Common myeloid progenitor, CD34-positive (primary cell): ENCODE measurements around the gene PTGIS.

Experiments
- CTCF ChIA-PET: fragments of 350-600 bp; sonication (Branson Sonifier 250); formaldehyde crosslinking; loops from one replicate; lab custom pipeline; 2021; ENCODE audit warnings: antibody characterized with exemption; lab: Charles Lee
- POLR2A ChIA-PET: fragments of 350-600 bp; sonication (Branson Sonifier 250); formaldehyde crosslinking; loops from one replicate; lab custom pipeline; 2021; ENCODE audit warnings: antibody characterized with exemption; lab: Charles Lee
- DNase-seq, 3 donors: peaks; one replicate each; pipeline versions ENCODE4 v3.0.0 to v3.0.0-alpha.2; 2013
- H3K27ac ChIP-seq, 2 experiments: 1 replicate in 1 of 2; 2 replicates in 1 of 2; pipeline ENCODE4 v1.7.0; 2013; ENCODE audit warnings: inconsistent platforms in 2 of 2, low read length in 2 of 2, mild to moderate bottlenecking in 2 of 2, low read depth in 1 of 2, moderate library complexity in 1 of 2; ENCODE audit not compliant: severe bottlenecking in 2 of 2, insufficient read depth in 1 of 2, poor library complexity in 1 of 2
- H3K27me3 ChIP-seq, 5 experiments: replicated peaks in 2 of 5; 1 replicate in 3 of 5; 2 replicates in 2 of 5; pipeline versions ENCODE4 v1.6.1 to v1.7.0; 2013; ENCODE audit warnings: low read length in 4 of 5, mild to moderate bottlenecking in 2 of 5, moderate library complexity in 2 of 5, inconsistent platforms in 1 of 5; ENCODE audit not compliant: insufficient read depth in 5 of 5, control insufficient read depth in 4 of 5
- H3K36me3 ChIP-seq, 4 experiments: 1 replicate in 2 of 4; 2 replicates in 2 of 4; pipeline versions ENCODE4 v1.6.1 to v1.7.0; 2013; ENCODE audit warnings: low read length in 3 of 4, control low read depth in 1 of 4, mild to moderate bottlenecking in 1 of 4; ENCODE audit not compliant: control insufficient read depth in 4 of 4, insufficient read depth in 4 of 4
- H3K4me1 ChIP-seq, 4 experiments: 1 replicate in 3 of 4; 2 replicates in 1 of 4; pipeline versions ENCODE4 v1.6.1 to v1.7.1; 2013; ENCODE audit warnings: low read length in 3 of 4, mild to moderate bottlenecking in 3 of 4, control low read depth in 1 of 4, inconsistent platforms in 1 of 4, moderate library complexity in 1 of 4; ENCODE audit not compliant: control insufficient read depth in 4 of 4, insufficient read depth in 4 of 4; ENCODE audit errors: control extremely low read depth in 1 of 4
- H3K4me3 ChIP-seq, 7 experiments: 1 replicate in 4 of 7; 2 replicates in 3 of 7; pipeline versions ENCODE4 v1.5.1 to v1.7.0; 2013; ENCODE audit warnings: mild to moderate bottlenecking in 7 of 7, low read length in 6 of 7, moderate library complexity in 6 of 7, inconsistent platforms in 2 of 7, low read depth in 2 of 7, control low read depth in 1 of 7; ENCODE audit not compliant: insufficient read depth in 4 of 7, control insufficient read depth in 1 of 7; ENCODE audit errors: extremely low read depth in 1 of 7
- H3K9me3 ChIP-seq, 5 experiments: 1 replicate in 4 of 5; 2 replicates in 1 of 5; pipeline versions ENCODE4 v1.6.1 to v1.7.1; 2013; ENCODE audit warnings: low read length in 4 of 5, mild to moderate bottlenecking in 2 of 5, inconsistent platforms in 1 of 5, low read depth in 1 of 5, moderate library complexity in 1 of 5; ENCODE audit not compliant: control insufficient read depth in 4 of 5, insufficient read depth in 2 of 5; ENCODE audit errors: control extremely low read depth in 1 of 5
- WGBS: methylation state at CpG from one replicate; pipeline ENCODE4 v1.1.5; 2013; ENCODE audit not compliant: insufficient coverage; 5-methylcytosine and 5-hydroxymethylcytosine counted together

PTGIS gene

GRCh38 chr20:49464556-49464955, 103.4 kb downstream of the PTGIS start:
- H3K27me3 ChIP-seq = peaks cover 0 to 13% (median 2%) of the 10 kb centered on the region in 5 experiments
- CTCF ChIA-PET = no interaction called here
- no peaks in the 10 kb centered on the region for H3K4me1 ChIP-seq
- POLR2A ChIA-PET = no interaction called here
- no peak overlapping the region for H3K4me3 ChIP-seq
- no peak for DNase-seq
- no peaks in the 10 kb centered on the region for H3K36me3 ChIP-seq
- WGBS = 86% methylated on average over 7 of the region's 7 CpGs
- H3K9me3 ChIP-seq = no peaks in the 10 kb centered on the region
- no peak overlapping the region for H3K27ac ChIP-seq

GRCh38 chr20:49462626-49463025, 105.3 kb downstream of the PTGIS start:
- no peaks in the 10 kb centered on the region for H3K9me3 ChIP-seq
- no peak overlapping the region for H3K27ac ChIP-seq
- no peak for DNase-seq
- H3K27me3 ChIP-seq = peaks cover 0 to 9% (median 2%) of the 10 kb centered on the region in 5 experiments
- CTCF ChIA-PET = no interaction called here
- 85% methylated on average over 6 of the region's 6 CpGs for WGBS
- POLR2A ChIA-PET = no interaction called here
- no peaks in the 10 kb centered on the region for H3K36me3 ChIP-seq
- no peaks in the 10 kb centered on the region for H3K4me1 ChIP-seq
- H3K4me3 ChIP-seq = no peak overlapping the region

- WGBS = 92% methylated on average over 8 of the region's 9 CpGs
- CTCF ChIA-PET = no interaction called here
- Histone ChIP-seq H3K27me3 (peaks cover 0 to 9% (median 2%) of the 10 kb centered on the region in 5 experiments), H3K4me1 (no peaks in the 10 kb centered on the region), H3K27ac (no peak overlapping the region), H3K4me3 (no peak overlapping the region), H3K36me3 (no peaks in the 10 kb centered on the region), H3K9me3 (no peaks in the 10 kb centered on the region)
- POLR2A ChIA-PET = no interaction called here
- no peak for DNase-seq
These were observed 105.9 kb downstream of the PTGIS start for GRCh38 chr20:49461894-49462620.

GRCh38 chr20:49460916-49461315, 107.0 kb downstream of the PTGIS start:
- peaks cover 0 to 6% (median 3%) of the 10 kb centered on the region in 5 experiments for H3K27me3 ChIP-seq
- WGBS = 96% methylated on average over 4 of the region's 5 CpGs
- CTCF ChIA-PET = no interaction called here
- no peaks in the 10 kb centered on the region for H3K4me1 ChIP-seq
- no peak overlapping the region for H3K4me3 ChIP-seq
- H3K27ac ChIP-seq = no peak overlapping the region
- H3K9me3 ChIP-seq = no peaks in the 10 kb centered on the region
- POLR2A ChIA-PET = no interaction called here
- DNase-seq = no peak
- H3K36me3 ChIP-seq = no peaks in the 10 kb centered on the region

DNA sequence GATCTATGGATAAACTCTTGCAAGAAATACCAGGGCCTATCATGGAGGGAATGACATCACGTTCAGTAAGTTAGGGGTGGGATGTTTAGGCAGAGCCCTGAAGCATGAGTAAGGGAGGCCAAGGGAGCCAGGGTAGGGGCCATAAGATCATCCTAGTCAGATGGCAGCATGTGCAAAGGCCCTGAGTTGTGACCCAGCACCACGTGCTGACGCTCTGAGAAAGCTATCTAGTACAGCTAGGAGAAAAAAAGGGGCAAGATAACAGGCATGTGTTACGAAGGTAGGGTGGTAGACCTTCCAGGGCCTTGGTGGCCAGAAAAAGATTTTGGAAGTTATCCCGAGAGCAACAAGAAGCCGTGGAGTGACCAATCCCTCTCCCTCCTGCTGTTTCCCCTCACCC, 107.8 kb downstream of the PTGIS start:
- no peak for DNase-seq
- H3K4me3 ChIP-seq = no peak overlapping the region
- 92% methylated on average over 5 of the region's 6 CpGs for WGBS
- peaks cover 0 to 6% (median 4%) of the 10 kb centered on the region in 5 experiments for H3K27me3 ChIP-seq
- no peaks in the 10 kb centered on the region for H3K36me3 ChIP-seq
- no peaks in the 10 kb centered on the region for H3K9me3 ChIP-seq
- CTCF ChIA-PET = no interaction called here
- no peaks in the 10 kb centered on the region for H3K4me1 ChIP-seq
- H3K27ac ChIP-seq = no peak overlapping the region
- POLR2A ChIA-PET = no interaction called here

DNA sequence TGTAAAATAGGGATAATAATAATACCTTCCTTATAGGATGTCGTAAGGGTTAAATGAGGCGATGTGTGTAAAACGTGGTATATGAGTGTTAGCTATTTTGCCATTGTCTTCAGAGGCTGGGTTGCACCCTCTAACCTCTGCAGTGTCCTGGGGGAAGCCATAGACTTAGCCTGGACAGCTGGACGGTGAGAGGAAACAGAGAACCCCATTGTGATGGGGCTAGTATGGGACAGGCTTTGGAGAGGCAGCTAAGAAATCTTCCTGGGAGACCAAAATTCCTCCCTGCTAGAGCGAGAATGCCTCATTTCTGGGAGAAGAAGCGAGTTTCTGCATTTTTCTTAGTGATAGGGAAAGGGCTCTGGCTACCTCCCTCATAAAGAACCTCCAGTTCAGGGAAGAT, 108.3 kb downstream of the PTGIS start:
- WGBS = 81% methylated on average over 5 of the region's 6 CpGs
- no peak overlapping the region for H3K27ac ChIP-seq
- POLR2A ChIA-PET = no interaction called here
- no peaks in the 10 kb centered on the region for H3K4me1 ChIP-seq
- peaks cover 0 to 6% (median 4%) of the 10 kb centered on the region in 5 experiments for H3K27me3 ChIP-seq
- CTCF ChIA-PET = no interaction called here
- H3K4me3 ChIP-seq = no peak overlapping the region
- H3K9me3 ChIP-seq = no peaks in the 10 kb centered on the region
- H3K36me3 ChIP-seq = no peaks in the 10 kb centered on the region
- DNase-seq = no peak

DNA sequence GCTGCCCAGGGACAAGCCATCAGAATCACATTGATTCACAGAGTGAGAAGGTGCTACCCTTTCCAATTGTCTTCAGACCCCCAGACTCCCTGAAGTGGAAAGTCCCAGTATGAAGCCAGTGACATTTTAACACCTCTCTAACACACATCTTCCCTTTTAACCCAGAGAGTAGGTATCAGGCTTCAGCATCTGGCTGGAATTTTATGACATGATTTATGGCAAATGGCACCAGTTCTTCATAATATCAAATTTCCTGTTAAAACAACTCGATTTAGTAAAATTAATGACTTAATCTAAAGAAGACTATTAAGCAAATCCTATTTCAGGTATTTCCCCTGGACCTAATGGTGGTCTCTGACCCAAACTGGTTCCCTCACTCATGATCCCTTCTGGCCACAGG, 110.5 kb downstream of the PTGIS start:
- Histone ChIP-seq H3K27me3 (peaks cover 0 to 8% (median 6%) of the 10 kb centered on the region in 5 experiments), H3K4me3 (no peak overlapping the region), H3K9me3 (no peaks in the 10 kb centered on the region), H3K27ac (no peak overlapping the region), H3K4me1 (no peaks in the 10 kb centered on the region), H3K36me3 (no peaks in the 10 kb centered on the region)
- ChIA-PET CTCF (no interaction called here), POLR2A (no interaction called here)
- 40% methylated on average over 1 of the region's 1 CpG for WGBS
- no peak for DNase-seq
